H9 (cell line): Measurements from ENCODE around the gene BMPR1A. TPM values are rescaled to one million over a fixed set of nuclear protein-coding genes. Genes with fewer than 3 reads are reported as not detected.

Experiments
- DNase-seq: peaks from one replicate; pipeline ENCODE4 v3.0.0-alpha.2; 2017
- H2AFZ ChIP-seq: one replicate; pipeline ENCODE4 v1.6.1; 2013; ENCODE audit warnings: mild to moderate bottlenecking, low read length, control low read depth, moderate library complexity
- H2AK5ac ChIP-seq: 2 replicates; pipeline ENCODE4 v1.6.1; 2013; ENCODE audit warnings: low read length, control low read depth, mixed read lengths; ENCODE audit not compliant: insufficient read length
- H2BK120ac ChIP-seq: one replicate; pipeline ENCODE4 v1.6.1; 2013; ENCODE audit warnings: low read depth, mild to moderate bottlenecking, low read length, control low read depth, inconsistent platforms; ENCODE audit not compliant: poor library complexity, severe bottlenecking
- H2BK12ac ChIP-seq: 2 replicates; pipeline ENCODE4 v1.6.1; 2013; ENCODE audit warnings: low read length, control low read depth, mixed read lengths, low read depth; ENCODE audit not compliant: insufficient read length
- H2BK15ac ChIP-seq: 2 replicates; pipeline ENCODE4 v1.6.1; 2013; ENCODE audit warnings: low read depth, low read length, control low read depth
- H2BK20ac ChIP-seq: one replicate; pipeline ENCODE4 v1.6.1; 2013; ENCODE audit warnings: low read depth, mild to moderate bottlenecking, low read length, control low read depth, inconsistent platforms; ENCODE audit not compliant: poor library complexity, severe bottlenecking
- H2BK5ac ChIP-seq: 2 replicates; pipeline ENCODE4 v1.6.1; 2013; ENCODE audit warnings: low read length, control low read depth, mixed read lengths; ENCODE audit not compliant: insufficient read length
- H3K14ac ChIP-seq: 2 replicates; pipeline ENCODE4 v1.6.1; 2013; ENCODE audit warnings: low read length, control low read depth; ENCODE audit not compliant: insufficient read depth
- H3K18ac ChIP-seq: 2 replicates; pipeline ENCODE4 v1.6.1; 2013; ENCODE audit warnings: low read depth, mild to moderate bottlenecking, mixed read lengths, low read length, control low read depth; ENCODE audit not compliant: insufficient read length
- H3K23ac ChIP-seq: 2 replicates; pipeline ENCODE4 v1.6.1; 2013; ENCODE audit warnings: low read length, control low read depth, mixed read lengths, low read depth; ENCODE audit not compliant: insufficient read length
- H3K23me2 ChIP-seq: 2 replicates; pipeline ENCODE4 v1.6.1; 2013; ENCODE audit warnings: low read depth, mild to moderate bottlenecking, mixed read lengths, low read length, control low read depth; ENCODE audit not compliant: insufficient read length, poor library complexity, severe bottlenecking
- H3K27ac ChIP-seq: 2 replicates; pipeline ENCODE4 v1.5.1; 2013; ENCODE audit warnings: low read length, control low read depth, mixed read lengths, low read depth; ENCODE audit not compliant: insufficient read length
- H3K27me3 ChIP-seq: 2 replicates; pipeline ENCODE4 v1.6.1; 2013; ENCODE audit warnings: low read length, control low read depth, inconsistent platforms; ENCODE audit not compliant: insufficient read depth
- H3K4ac ChIP-seq: 2 replicates; pipeline ENCODE4 v1.6.1; 2013; ENCODE audit warnings: low read depth, mild to moderate bottlenecking, control low read depth, inconsistent platforms, low read length, moderate library complexity
- H3K4me1 ChIP-seq: 2 replicates; pipeline ENCODE4 v1.6.1; 2013; ENCODE audit warnings: low read length, control low read depth, inconsistent platforms; ENCODE audit not compliant: insufficient read depth
- H3K4me2 ChIP-seq: 2 replicates; pipeline ENCODE4 v1.6.1; 2013; ENCODE audit warnings: low read length, control low read depth, mixed read lengths; ENCODE audit not compliant: insufficient read length, insufficient read depth
- H3K56ac ChIP-seq: 2 replicates; pipeline ENCODE4 v1.6.1; 2013; ENCODE audit warnings: low read depth, mild to moderate bottlenecking, mixed read lengths, low read length, control low read depth; ENCODE audit not compliant: insufficient read length
- H3K79me1 ChIP-seq: 2 replicates; pipeline ENCODE4 v1.6.1; 2013; ENCODE audit warnings: low read depth, mild to moderate bottlenecking, moderate library complexity, low read length, control low read depth, inconsistent platforms; ENCODE audit not compliant: insufficient read depth, poor library complexity, severe bottlenecking
- H3K79me2 ChIP-seq: 2 replicates; pipeline ENCODE4 v1.6.1; 2013; ENCODE audit warnings: low read length, control low read depth, inconsistent platforms; ENCODE audit not compliant: insufficient read depth
- H3K9ac ChIP-seq: 2 replicates; pipeline ENCODE4 v1.6.1; 2013; ENCODE audit warnings: low read length, control low read depth, mixed read lengths; ENCODE audit not compliant: insufficient read length; ENCODE audit errors: extremely low read depth
- H3K9me3 ChIP-seq: one replicate; pipeline ENCODE4 v1.6.1; 2013; ENCODE audit warnings: low read depth, low read length, inconsistent platforms; ENCODE audit not compliant: control insufficient read depth
- H3T11ph ChIP-seq: one replicate; pipeline ENCODE4 v1.6.1; 2013; ENCODE audit warnings: mild to moderate bottlenecking, low read length, control low read depth, inconsistent platforms
- H4K20me1 ChIP-seq: one replicate; pipeline ENCODE4 v1.6.1; 2013; ENCODE audit not compliant: control insufficient read depth, insufficient read length, insufficient read depth
- H4K5ac ChIP-seq: 2 replicates; pipeline ENCODE4 v1.6.1; 2013; ENCODE audit warnings: low read depth, mild to moderate bottlenecking, mixed read lengths, low read length, control low read depth; ENCODE audit not compliant: insufficient read length
- H4K8ac ChIP-seq: replicated peaks from 2 replicates; pipeline ENCODE4 v1.6.1; 2013; ENCODE audit warnings: low read length, control low read depth, mixed read lengths, low read depth; ENCODE audit not compliant: insufficient read length
- H4K91ac ChIP-seq: 2 replicates; pipeline ENCODE4 v1.6.1; 2013; ENCODE audit warnings: low read depth, mild to moderate bottlenecking, moderate library complexity, mixed read lengths, low read length, control low read depth; ENCODE audit not compliant: insufficient read length
- H3K27ac Mint-ChIP-seq, 3 experiments: 2 replicates in 2 of 3; 3 replicates in 1 of 3; pipeline ENCODE4 v1.8.0; 2020 to 2021; ENCODE audit warnings: mixed read lengths in 3 of 3, mild to moderate bottlenecking in 1 of 3, moderate library complexity in 1 of 3
- H3K27me3 Mint-ChIP-seq: 2 replicates; pipeline ENCODE4 v1.8.0; 2021; ENCODE audit warnings: low read depth, mild to moderate bottlenecking, moderate library complexity, mixed read lengths
- H3K36me3 Mint-ChIP-seq, 3 experiments: 2 replicates in 2 of 3; 3 replicates in 1 of 3; pipeline ENCODE4 v1.8.0; 2020 to 2021; ENCODE audit warnings: low read depth in 3 of 3, mixed read lengths in 3 of 3; ENCODE audit not compliant: insufficient read depth in 1 of 3
- H3K4me1 Mint-ChIP-seq, 2 experiments: 2 replicates each; pipeline ENCODE4 v1.8.0; 2020; ENCODE audit warnings: mixed read lengths in 2 of 2
- H3K4me3 Mint-ChIP-seq, 2 experiments: 2 replicates in 1 of 2; 3 replicates in 1 of 2; pipeline ENCODE4 v1.8.0; 2020 to 2021; ENCODE audit warnings: mild to moderate bottlenecking in 2 of 2, mixed read lengths in 2 of 2, moderate library complexity in 1 of 2
- H3K9me3 Mint-ChIP-seq, 2 experiments: 2 replicates in 1 of 2; 3 replicates in 1 of 2; pipeline ENCODE4 v1.8.0; 2020; ENCODE audit warnings: mild to moderate bottlenecking in 2 of 2, mixed read lengths in 2 of 2, moderate library complexity in 1 of 2
- CTCF ChIP-seq: fragments of 200-600 bp; sonication (generic); conservative IDR thresholded peaks from 3 replicates; pipeline ENCODE4 v1.8.0; 2021; ENCODE audit warnings: antibody characterized with exemption, mild to moderate bottlenecking
- WGBS: extraction: QIAGEN DNeasy Blood & Tissue Kit; methylation state at CpG from one replicate; pipeline ENCODE4 v1.1.7; 2013; ENCODE audit warnings: missing lambda C conversion rate, low lambda C conversion rate, mixed read lengths; ENCODE audit not compliant: insufficient read length; ENCODE audit errors: extremely low coverage; 5-methylcytosine and 5-hydroxymethylcytosine counted together
- total RNA-seq: library from RNA; stranded (reverse); gene quantifications from 2 replicates; pipeline ENCODE4 v1.2.1, GENCODE V29; 2021

The BMPR1A gene
- total RNA-seq, 1 experiment from 2014 or later = 138 TPM

- Histone ChIP-seq H3K4me1 (no peaks in the 10 kb centered on the region), H3K23me2 (no peaks in the 10 kb centered on the region), H3K79me2 (no peaks in the 10 kb centered on the region), H3K27me3 (no peaks in the 10 kb centered on the region), H2AFZ (no peak overlapping the region), H4K5ac (no peak overlapping the region), H3K9me3 (no peaks in the 10 kb centered on the region), H3K79me1 (no peaks in the 10 kb centered on the region), H2BK12ac (no peak overlapping the region), H3K56ac (no peak overlapping the region), H3K27ac (no peak overlapping the region), H3K9ac (no peak overlapping the region), H3T11ph (no peak overlapping the region), H2BK5ac (no peak overlapping the region), H3K14ac (no peak overlapping the region), H2BK120ac (no peak overlapping the region), H4K8ac (no peak overlapping the region), H4K20me1 (no peaks in the 10 kb centered on the region), H2BK15ac (no peak overlapping the region), H2BK20ac (no peak overlapping the region), H3K4me2 (no peak overlapping the region), H3K18ac (no peak overlapping the region), H3K23ac (no peak overlapping the region), H3K4ac (no peak overlapping the region), H2AK5ac (no peak overlapping the region), H4K91ac (no peak overlapping the region)
- WGBS = no CpG with 5 or more reads among the region's 6 CpGs
- no peak overlapping the region for H3K27ac Mint-ChIP-seq
- H3K9me3 Mint-ChIP-seq = no peaks in the 10 kb centered on the region; a peak in 2 of 5 replicates
- no peaks in the 10 kb centered on the region; a peak in 1 of 7 replicates for H3K36me3 Mint-ChIP-seq
- peaks cover 7 to 10% of the 10 kb centered on the region in 2 experiments for H3K4me1 Mint-ChIP-seq
- peaks cover 2% of the 10 kb centered on the region for H3K27me3 Mint-ChIP-seq
- H3K4me3 Mint-ChIP-seq = no peak overlapping the region
- no peak for TF ChIP-seq CTCF
- DNase-seq = no peak
Observed at GRCh38 chr10:86940677-86941076, 184.3 kb downstream of the BMPR1A start.
